Stimulated activated CD4-positive, alpha-beta T cell treated with anti-CD3 and anti-CD28 coated beads, Interleukin-12 subunit alpha, Interleukin-12 subunit beta, amount 100 ng/mL, for 4 hours (primary cell): ENCODE results near the gene SRC.

Experiments
- DNase-seq: peaks from one replicate; pipeline ENCODE4 v3.0.0-alpha.2; 2020

SRC gene

GRCh38 chr20:37436527-37437186, 90.7 kb downstream of the SRC start:
- no peak for DNase-seq

GRCh38 chr20:37437676-37438075, 91.7 kb downstream of the SRC start:
- DNase-seq = no peak

- no peak for DNase-seq
Measured at GRCh38 chr20:37438464-37439222, 92.7 kb downstream of the SRC start.

GRCh38 chr20:37439223-37439933, 93.4 kb downstream of the SRC start:
- DNase-seq = no peak

- DNase-seq = no peak
Measured at GRCh38 chr20:37441023-37441422, 95.1 kb downstream of the SRC start.

GRCh38 chr20:37442547-37442946, 96.6 kb downstream of the SRC start:
- DNase-seq = no peak

- no peak for DNase-seq
Measured at GRCh38 chr20:37442986-37443385, 97.0 kb downstream of the SRC start.

GRCh38 chr20:37443596-37443995, 97.7 kb downstream of the SRC start:
- DNase-seq = no peak

GRCh38 chr20:37445041-37445440, 99.1 kb downstream of the SRC start:
- DNase-seq = no peak

- DNase-seq = no peak
Measured at GRCh38 chr20:37446286-37447032, 100.5 kb downstream of the SRC start.

GRCh38 chr20:37447688-37448087, 101.7 kb downstream of the SRC start:
- no peak for DNase-seq

- DNase-seq = no peak
Measured at GRCh38 chr20:37449276-37449675, 103.3 kb downstream of the SRC start.

- DNase-seq = no peak
Measured at GRCh38 chr20:37450344-37450743, 104.4 kb downstream of the SRC start.

GRCh38 chr20:37451616-37452015, 105.7 kb downstream of the SRC start:
- DNase-seq = no peak

GRCh38 chr20:37452236-37452635, 106.3 kb downstream of the SRC start:
- no peak for DNase-seq

GRCh38 chr20:37453288-37453687, 107.3 kb downstream of the SRC start:
- DNase-seq = no peak

- no peak for DNase-seq
Measured at GRCh38 chr20:37453836-37454235, 107.9 kb downstream of the SRC start.

- no peak for DNase-seq
Measured at GRCh38 chr20:37454636-37455385, 108.9 kb downstream of the SRC start.
